NT2/D1 (cell line): Measurements from ENCODE around the gene AIP.

Experiments
- SUZ12 ChIP-seq: IDR thresholded peaks from 2 replicates; pipeline ENCODE4 v1.6.1; 2011; ENCODE audit not compliant: insufficient read length, insufficient read depth; ENCODE audit errors: extremely low read depth
- YY1 ChIP-seq: IDR thresholded peaks from 2 replicates; pipeline ENCODE4 v1.6.1; 2011; ENCODE audit not compliant: insufficient read length, insufficient read depth
- ZNF274 ChIP-seq: IDR thresholded peaks from 2 replicates; pipeline ENCODE4 v1.6.1; 2011; ENCODE audit warnings: mild to moderate bottlenecking, low read depth, low read length

DNA sequence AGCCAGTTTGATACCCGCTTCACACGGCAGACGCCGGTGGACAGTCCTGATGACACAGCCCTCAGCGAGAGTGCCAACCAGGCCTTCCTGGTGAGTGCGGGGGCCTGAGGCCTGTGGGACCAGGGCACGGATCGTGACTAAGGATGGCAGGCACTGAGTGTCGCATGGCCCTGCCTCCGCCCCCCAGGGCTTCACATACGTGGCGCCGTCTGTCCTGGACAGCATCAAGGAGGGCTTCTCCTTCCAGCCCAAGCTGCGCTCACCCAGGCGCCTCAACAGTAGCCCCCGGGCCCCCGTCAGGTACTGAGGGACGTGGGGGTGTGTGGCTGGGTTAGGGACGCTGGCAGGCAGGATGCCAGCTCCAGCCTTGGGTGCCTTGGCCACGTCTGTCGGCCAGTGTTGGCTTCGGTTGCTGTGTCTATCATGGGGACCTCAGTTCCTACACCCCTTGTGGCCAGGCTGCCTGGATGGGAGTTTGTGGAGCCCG lies 48.4 kb upstream of the AIP start:
- TF ChIP-seq YY1 (no peak), SUZ12 (no peak), ZNF274 (no peak)
